Chondrocyte (in vitro differentiated cells): ENCODE measurements around the gene OSBPL3. TPM values are rescaled to one million over a fixed set of nuclear protein-coding genes. Genes with fewer than 3 reads are reported as not detected.

Source experiments
- DNase-seq: peaks from one replicate; pipeline ENCODE4 v3.0.0; 2021; ENCODE audit warnings: mixed read lengths, low spot score
- H3K27ac Mint-ChIP-seq: one replicate; pipeline ENCODE4 v1.8.0; 2021; ENCODE audit warnings: mild to moderate bottlenecking, moderate library complexity, mixed read lengths; ENCODE audit not compliant: unreplicated experiment
- H3K27me3 Mint-ChIP-seq: 2 replicates; pipeline ENCODE4 v1.8.0; 2021; ENCODE audit warnings: low read depth, mixed read lengths
- H3K36me3 Mint-ChIP-seq: 2 replicates; pipeline ENCODE4 v1.8.0; 2021; ENCODE audit warnings: low read depth, mixed read lengths
- H3K4me1 Mint-ChIP-seq: 2 replicates; pipeline ENCODE4 v1.8.0; 2021; ENCODE audit warnings: low read depth, mild to moderate bottlenecking, mixed read lengths
- H3K4me3 Mint-ChIP-seq: one replicate; pipeline ENCODE4 v1.8.0; 2021; ENCODE audit warnings: mild to moderate bottlenecking, moderate library complexity, mixed read lengths; ENCODE audit not compliant: unreplicated experiment
- H3K9me3 Mint-ChIP-seq: 2 replicates; pipeline ENCODE4 v1.8.0; 2021; ENCODE audit warnings: low read depth, mixed read lengths
- total RNA-seq: library from RNA; stranded (reverse); gene quantifications from 3 replicates; pipeline ENCODE4 v1.2.1, GENCODE V29; 2021
- TF ChIP-seq, protein P1 (sequence below): fragments of 200-600 bp; sonication (generic); IDR thresholded peaks from 2 replicates; pipeline ENCODE4 v1.5.0; 2021; ENCODE audit warnings: antibody characterized with exemption, mild to moderate bottlenecking, moderate library complexity

The OSBPL3 gene
- total RNA-seq, 1 donor from 2014 or later, result 5.7 TPM

DNA sequence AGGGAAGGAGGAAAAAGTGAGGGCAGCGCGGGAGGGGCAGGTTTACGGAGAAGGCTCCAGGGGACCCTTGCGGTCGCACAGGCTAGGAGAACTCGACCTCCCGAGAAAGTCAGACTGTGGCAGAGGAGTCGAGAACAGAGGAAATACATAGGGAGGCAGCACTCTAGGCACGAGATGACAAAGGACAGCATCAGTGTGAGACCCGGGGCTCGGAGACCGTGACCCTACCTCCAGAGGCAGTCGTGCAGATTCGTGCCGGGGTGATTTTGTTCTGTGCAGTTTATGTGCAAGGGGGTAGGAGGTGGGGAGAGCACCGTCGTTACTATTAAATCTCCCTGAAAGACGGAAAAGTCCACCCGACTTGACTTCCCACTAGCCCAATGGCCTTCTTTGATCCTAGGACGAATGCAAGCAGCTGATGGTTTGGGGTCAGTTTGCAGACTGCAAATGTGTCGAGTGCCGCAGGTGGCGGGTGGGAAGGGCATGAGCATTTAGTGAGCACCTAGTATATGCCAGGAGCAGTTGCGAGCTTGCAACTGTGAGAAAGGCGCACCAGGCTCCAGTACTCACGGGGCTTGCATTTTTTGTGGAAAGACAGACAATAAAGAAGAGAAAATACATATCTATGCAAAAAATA lies 674 bp upstream of the OSBPL3 start:
- Mint-ChIP-seq H3K4me1 (peaks cover 28% of the 10 kb centered on the region), H3K27ac (peak overlapping the region; percentile 84), H3K36me3 (no peaks in the 10 kb centered on the region), H3K9me3 (no peaks in the 10 kb centered on the region), H3K4me3 (peak overlapping the region; percentile 79), H3K27me3 (peaks cover under 1% of the 10 kb centered on the region)
- DNase-seq, result no peak
- TF ChIP-seq, protein P1, sequence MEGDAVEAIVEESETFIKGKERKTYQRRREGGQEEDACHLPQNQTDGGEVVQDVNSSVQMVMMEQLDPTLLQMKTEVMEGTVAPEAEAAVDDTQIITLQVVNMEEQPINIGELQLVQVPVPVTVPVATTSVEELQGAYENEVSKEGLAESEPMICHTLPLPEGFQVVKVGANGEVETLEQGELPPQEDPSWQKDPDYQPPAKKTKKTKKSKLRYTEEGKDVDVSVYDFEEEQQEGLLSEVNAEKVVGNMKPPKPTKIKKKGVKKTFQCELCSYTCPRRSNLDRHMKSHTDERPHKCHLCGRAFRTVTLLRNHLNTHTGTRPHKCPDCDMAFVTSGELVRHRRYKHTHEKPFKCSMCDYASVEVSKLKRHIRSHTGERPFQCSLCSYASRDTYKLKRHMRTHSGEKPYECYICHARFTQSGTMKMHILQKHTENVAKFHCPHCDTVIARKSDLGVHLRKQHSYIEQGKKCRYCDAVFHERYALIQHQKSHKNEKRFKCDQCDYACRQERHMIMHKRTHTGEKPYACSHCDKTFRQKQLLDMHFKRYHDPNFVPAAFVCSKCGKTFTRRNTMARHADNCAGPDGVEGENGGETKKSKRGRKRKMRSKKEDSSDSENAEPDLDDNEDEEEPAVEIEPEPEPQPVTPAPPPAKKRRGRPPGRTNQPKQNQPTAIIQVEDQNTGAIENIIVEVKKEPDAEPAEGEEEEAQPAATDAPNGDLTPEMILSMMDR, result no peak

DNA sequence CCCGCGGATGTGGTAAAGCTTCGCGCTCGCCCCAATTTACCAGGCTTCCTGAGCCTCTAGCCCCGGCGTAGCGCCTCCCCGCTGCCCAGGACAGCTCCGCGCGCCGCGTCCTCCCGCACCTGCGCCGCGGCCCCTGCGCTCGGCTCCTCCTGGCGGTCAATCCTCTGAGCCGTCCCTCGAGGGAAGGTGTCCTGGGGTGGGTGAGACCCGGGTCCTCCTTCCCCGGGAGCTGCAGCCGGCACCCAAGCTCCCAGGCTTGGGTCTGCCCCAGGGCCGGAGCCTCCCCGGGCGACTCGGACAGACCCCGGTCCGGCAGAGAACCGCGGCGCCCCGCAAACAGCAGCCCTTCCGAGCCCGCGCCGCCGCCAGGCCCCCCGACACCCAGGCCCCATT lies 512 bp downstream of the OSBPL3 start:
- no peak for DNase-seq
- Mint-ChIP-seq H3K27me3 (peaks cover 3% of the 10 kb centered on the region), H3K36me3 (no peaks in the 10 kb centered on the region), H3K4me3 (peak overlapping the region; percentile 79), H3K27ac (no peak overlapping the region), H3K4me1 (peaks cover 31% of the 10 kb centered on the region), H3K9me3 (no peaks in the 10 kb centered on the region)
- TF ChIP-seq, protein P1, result peak; percentile 78

DNA sequence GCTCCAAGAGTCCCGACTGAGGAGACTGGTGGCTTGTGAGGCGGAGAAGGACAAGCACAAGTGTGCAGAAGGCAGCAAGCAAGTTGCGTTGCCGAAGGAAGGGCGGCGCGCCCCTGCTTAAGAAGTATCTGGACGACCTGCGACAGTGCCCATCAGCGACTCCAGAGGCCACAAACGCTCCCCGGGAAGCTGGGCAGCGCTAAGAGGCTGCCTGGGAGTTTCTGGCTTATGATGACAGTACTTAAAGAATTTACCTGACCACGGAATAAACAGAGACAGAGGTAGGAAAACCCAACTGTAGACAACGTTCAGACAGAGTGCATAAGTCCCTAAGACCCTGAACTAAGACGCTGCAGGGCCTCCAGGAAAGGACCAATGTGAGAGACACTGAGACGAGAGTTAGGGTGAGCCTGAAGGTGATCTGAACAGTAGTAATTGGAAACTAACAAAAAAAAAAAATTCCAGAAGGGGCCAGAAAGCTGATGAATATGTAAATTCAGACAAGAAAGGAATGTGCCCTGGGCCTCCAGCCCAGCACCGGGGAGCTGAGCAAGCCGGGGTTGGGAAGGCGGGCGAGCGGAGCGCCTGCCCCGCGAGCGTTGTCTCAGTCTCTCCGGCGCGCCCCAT lies 1.0 kb downstream of the OSBPL3 start:
- H3K27ac Mint-ChIP-seq, result no peak overlapping the region
- H3K4me1 Mint-ChIP-seq, result peaks cover 31% of the 10 kb centered on the region
- H3K36me3 Mint-ChIP-seq, result no peaks in the 10 kb centered on the region
- H3K27me3 Mint-ChIP-seq, result peaks cover 3% of the 10 kb centered on the region
- no peaks in the 10 kb centered on the region for H3K9me3 Mint-ChIP-seq
- TF ChIP-seq, protein P1, result no peak
- peak overlapping the region; percentile 79 for H3K4me3 Mint-ChIP-seq
- DNase-seq, result no peak

DNA sequence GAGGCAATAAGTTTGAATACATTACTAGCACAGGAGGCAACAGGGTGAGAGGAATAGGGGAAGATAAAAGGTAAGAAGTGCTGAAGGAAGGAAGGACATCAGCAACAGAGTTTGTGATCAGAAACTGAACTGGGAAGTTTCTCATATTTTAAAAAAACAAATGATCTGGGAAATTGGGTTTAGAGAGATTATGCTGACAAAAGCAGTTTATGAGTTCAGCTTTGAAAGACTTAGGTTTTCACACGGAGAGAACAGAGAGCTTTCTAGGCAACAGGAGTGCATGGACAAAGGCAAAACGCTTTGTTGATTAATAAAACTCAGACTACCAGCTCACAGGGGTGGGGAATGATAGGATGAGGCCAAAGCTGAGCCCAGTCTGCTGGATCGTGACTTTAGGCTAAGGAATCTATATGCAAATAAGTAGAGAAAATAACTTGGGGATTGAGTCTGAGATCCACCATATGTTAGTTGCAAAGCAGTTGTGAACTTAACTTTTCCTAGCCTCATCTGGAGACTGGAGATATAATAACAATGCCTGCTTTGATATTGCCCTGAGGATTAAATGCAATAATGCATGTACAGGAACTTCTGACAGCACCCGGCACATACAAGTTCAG lies 4.2 kb downstream of the OSBPL3 start:
- DNase-seq, result no peak
- no peak overlapping the region for H3K4me3 Mint-ChIP-seq

DNA sequence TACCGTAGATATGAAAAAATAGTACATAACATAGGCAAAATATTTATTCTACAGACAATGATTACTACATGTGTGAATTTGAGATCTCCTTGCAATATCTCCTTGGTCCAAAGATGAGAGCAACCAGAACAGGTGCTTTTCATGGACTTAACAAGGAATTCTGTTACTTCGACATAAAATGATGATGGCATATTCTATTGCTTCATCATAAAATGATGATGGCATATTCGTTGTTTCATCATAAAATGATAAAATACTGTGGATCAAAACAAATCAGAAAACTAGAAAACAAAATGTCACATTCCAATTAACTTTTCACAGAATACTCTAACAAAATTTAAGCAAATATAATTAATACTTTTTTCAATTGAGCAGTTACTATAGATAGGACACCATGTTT lies 4.8 kb downstream of the OSBPL3 start:
- TF ChIP-seq, protein P1, result no peak
- Mint-ChIP-seq H3K4me3 (no peak overlapping the region), H3K4me1 (peaks cover 39% of the 10 kb centered on the region), H3K27me3 (peaks cover 3% of the 10 kb centered on the region), H3K9me3 (no peaks in the 10 kb centered on the region), H3K27ac (no peak overlapping the region), H3K36me3 (no peaks in the 10 kb centered on the region)
- DNase-seq, result no peak

More for the DNA sequence above, 4.2 kb downstream of the OSBPL3 start:
- no peaks in the 10 kb centered on the region for H3K36me3 Mint-ChIP-seq
- TF ChIP-seq, protein P1, result no peak
- peaks cover 42% of the 10 kb centered on the region for H3K4me1 Mint-ChIP-seq
- H3K27me3 Mint-ChIP-seq, result peaks cover 3% of the 10 kb centered on the region
- H3K9me3 Mint-ChIP-seq, result no peaks in the 10 kb centered on the region
- no peak overlapping the region for H3K27ac Mint-ChIP-seq
